Lower leg skin (tissue), 4 donors: ENCODE measurements around the gene PPP4C. TPM values are rescaled to one million over a fixed set of nuclear protein-coding genes. Genes with fewer than 3 reads are reported as not detected.

Experiments
- DNase-seq, 2 donors: peaks; one replicate each; pipeline ENCODE4 v3.0.0-alpha.2; 2019; ENCODE audit warnings: low spot score in 2 of 2
- H3K4me3 ChIP-seq: fragments of 200-600 bp; sonication (generic); 2 replicates; pipeline ENCODE4 v1.5.1; 2017; ENCODE audit warnings: mild to moderate bottlenecking, low read depth; ENCODE audit not compliant: poor library complexity, severe bottlenecking
- POLR2A ChIP-seq, 2 donors: fragments of 450-650 bp; IDR thresholded peaks; one replicate each; pipeline ENCODE4 v1.6.1; 2016 to 2017; ENCODE audit warnings: antibody characterized with exemption in 2 of 2, mild to moderate bottlenecking in 1 of 2, moderate library complexity in 1 of 2
- WGBS, 2 donors: methylation state at CpG; one replicate each; pipeline ENCODE4 v1.1.5; 2018; 5-methylcytosine and 5-hydroxymethylcytosine counted together
- intact Hi-C: fragments of 100-400 bp; cut with DNase I; formaldehyde crosslinking; loops from one replicate; pipeline ENCODE4 v1.15.0; 2023; ENCODE audit warnings: low total_unique reads
- total RNA-seq, 4 donors: library from RNA; depleted of rRNA; stranded (reverse); fragments of >200 nt; gene quantifications; one replicate each; pipeline ENCODE4 v1.1.0, GENCODE V29; 2016
- TF ChIP-seq, protein P1 (sequence below), 3 donors: fragments of 450-650 bp; IDR thresholded peaks; one replicate each; pipeline ENCODE4 v1.5.1; 2016; ENCODE audit warnings: antibody characterized with exemption in 3 of 3, mild to moderate bottlenecking in 3 of 3, moderate library complexity in 2 of 3

PPP4C gene
- total RNA-seq, 4 donors from 2014 or later, result 53.3 to 75.4 (median 67.4) TPM

DNA sequence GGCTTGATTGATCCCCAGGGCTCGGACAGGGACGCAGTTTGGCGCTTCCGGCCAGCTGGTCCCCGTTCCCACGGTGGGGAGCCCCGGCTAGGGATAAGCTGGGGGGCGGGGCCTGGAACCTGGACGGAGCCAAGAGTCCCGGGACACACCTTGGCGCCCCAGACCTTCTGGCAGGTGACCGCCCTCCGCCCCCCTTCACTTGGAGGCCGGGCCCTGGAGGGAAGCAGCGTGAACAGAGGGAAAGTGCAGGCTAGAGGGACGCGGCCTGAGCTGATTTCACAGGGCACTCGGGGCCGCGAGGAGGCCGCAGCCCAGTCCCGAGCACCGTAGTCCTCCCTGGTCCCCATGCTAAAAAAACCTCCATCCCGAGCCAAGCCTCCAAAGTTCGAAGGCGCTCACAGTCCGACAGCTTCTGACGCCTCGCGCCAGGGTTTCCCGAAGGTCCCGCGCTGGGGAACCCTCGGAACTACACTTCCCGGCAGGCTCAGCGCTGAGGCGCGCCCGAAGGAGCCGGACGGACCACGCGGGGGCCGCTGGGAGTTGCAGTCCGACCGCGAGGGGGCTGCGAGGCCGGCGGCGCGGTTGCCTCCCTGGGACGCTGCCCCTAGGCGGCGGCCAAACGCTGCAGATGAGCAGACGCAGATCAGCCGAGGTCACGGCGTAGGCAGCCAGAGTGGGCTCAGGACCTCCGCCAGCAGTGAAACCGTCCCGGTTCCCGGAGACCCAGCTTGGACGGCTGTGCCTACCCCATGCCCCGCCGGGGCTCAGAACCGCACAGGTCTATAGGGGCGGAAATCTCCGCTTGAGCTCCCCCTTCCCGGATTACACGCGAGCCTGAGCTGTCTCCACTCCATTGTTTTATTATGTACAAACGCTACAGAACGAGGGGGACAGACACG is 15.9 kb downstream of the PPP4C start, which contains the start of gene TBX6:
Gene TBX6, minus strand, starts transcription at position 451 of the 899 bp plus-strand sequence. CDS start 731 bp downstream, outside the sequence.
- no peak for TF ChIP-seq POLR2A (IDR thresholded peaks at IDR 0.05)
- TF ChIP-seq, protein P1, sequence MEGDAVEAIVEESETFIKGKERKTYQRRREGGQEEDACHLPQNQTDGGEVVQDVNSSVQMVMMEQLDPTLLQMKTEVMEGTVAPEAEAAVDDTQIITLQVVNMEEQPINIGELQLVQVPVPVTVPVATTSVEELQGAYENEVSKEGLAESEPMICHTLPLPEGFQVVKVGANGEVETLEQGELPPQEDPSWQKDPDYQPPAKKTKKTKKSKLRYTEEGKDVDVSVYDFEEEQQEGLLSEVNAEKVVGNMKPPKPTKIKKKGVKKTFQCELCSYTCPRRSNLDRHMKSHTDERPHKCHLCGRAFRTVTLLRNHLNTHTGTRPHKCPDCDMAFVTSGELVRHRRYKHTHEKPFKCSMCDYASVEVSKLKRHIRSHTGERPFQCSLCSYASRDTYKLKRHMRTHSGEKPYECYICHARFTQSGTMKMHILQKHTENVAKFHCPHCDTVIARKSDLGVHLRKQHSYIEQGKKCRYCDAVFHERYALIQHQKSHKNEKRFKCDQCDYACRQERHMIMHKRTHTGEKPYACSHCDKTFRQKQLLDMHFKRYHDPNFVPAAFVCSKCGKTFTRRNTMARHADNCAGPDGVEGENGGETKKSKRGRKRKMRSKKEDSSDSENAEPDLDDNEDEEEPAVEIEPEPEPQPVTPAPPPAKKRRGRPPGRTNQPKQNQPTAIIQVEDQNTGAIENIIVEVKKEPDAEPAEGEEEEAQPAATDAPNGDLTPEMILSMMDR (IDR thresholded peaks at IDR 0.05), result peak in 2 of 3 donors; percentile 12 to 24
- H3K4me3 ChIP-seq, result peak within 1 kb of the TSS; percentile 23
- peak; percentile 90 to 98 for DNase-seq
- 1% methylated on average over 33 to 72 of the region's 76 CpGs for WGBS, 2 donors
- intact Hi-C loops, result no loop called here

DNA sequence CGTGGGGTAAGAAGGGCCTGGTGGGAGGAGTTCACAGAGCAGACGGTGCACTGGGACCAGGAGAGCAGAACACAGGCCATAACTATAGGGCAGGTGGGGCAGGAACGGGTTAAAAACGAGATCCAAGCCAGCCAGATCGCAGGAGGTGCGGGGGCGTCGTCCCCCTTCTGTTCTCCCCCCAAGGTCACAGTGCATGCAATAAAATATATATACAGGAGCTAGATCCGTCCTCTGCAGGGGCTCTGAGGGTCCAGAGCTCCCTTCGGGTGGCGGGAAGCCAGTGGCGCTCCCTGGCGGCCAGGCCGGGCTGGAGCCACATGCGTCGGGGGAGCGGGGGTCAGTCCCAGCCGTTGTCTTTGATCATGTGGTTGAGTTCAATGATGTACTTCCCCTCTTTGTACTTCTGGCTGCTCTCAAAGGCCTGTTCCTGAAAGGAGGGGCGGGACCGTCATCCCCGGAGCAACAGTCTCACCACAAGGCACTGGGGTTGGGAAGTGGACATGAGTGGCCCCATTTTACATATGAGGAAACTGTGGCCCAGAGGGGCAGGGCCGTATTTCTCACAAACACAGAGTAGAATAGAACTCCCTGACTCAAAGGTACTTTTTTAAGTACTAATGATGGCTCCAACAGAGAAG is 16.7 kb downstream of the PPP4C start:
- peak overlapping the region; percentile 23 for H3K4me3 ChIP-seq
- TF ChIP-seq POLR2A (IDR thresholded peaks at IDR 0.05), result no peak
- TF ChIP-seq, protein P1 (IDR thresholded peaks at IDR 0.05), result no peak
- intact Hi-C loops, result no loop called here
- WGBS, 2 donors, result 11 to 15% methylated on average over 16 to 22 of the region's 22 CpGs
- DNase-seq, result peak; percentile 82 to 94

DNA sequence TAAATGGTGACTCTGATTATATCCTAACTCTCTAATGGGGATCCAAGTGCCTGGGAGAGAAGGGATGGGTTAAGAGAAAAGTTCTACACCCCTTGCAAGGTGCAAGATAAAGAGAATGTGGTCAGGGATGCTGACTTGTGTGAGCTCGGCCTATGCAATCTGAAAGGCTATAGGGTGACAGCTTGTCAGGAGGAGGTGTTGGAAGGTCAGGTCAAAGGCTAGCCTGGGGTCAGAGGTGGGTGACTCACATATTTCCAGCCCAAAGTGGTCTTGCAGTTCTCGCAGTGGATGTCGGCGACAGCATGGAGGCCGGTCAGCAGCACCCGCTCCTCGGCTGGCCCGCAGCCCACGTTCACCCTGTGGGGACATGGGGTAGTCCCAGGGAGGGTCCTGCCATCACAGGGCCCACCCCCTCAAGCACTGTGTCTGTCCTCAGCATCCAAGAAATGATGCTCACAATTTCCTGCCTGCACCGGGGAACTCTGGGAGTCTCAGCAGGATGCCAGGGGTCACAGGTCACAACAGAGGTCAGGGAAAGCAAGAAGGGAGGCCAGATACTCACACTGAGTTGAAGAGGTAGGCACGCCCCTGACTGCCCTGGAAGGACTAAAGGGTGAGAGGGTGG is 18.9 kb downstream of the PPP4C start:
- no peak overlapping the region for H3K4me3 ChIP-seq
- no peak for TF ChIP-seq POLR2A (IDR thresholded peaks at IDR 0.05)
- TF ChIP-seq, protein P1 (IDR thresholded peaks at IDR 0.05), result no peak
- intact Hi-C loops, result no loop called here
- 63 to 69% methylated on average over 9 to 11 of the region's 11 CpGs for WGBS, 2 donors
- DNase-seq, result no peak

DNA sequence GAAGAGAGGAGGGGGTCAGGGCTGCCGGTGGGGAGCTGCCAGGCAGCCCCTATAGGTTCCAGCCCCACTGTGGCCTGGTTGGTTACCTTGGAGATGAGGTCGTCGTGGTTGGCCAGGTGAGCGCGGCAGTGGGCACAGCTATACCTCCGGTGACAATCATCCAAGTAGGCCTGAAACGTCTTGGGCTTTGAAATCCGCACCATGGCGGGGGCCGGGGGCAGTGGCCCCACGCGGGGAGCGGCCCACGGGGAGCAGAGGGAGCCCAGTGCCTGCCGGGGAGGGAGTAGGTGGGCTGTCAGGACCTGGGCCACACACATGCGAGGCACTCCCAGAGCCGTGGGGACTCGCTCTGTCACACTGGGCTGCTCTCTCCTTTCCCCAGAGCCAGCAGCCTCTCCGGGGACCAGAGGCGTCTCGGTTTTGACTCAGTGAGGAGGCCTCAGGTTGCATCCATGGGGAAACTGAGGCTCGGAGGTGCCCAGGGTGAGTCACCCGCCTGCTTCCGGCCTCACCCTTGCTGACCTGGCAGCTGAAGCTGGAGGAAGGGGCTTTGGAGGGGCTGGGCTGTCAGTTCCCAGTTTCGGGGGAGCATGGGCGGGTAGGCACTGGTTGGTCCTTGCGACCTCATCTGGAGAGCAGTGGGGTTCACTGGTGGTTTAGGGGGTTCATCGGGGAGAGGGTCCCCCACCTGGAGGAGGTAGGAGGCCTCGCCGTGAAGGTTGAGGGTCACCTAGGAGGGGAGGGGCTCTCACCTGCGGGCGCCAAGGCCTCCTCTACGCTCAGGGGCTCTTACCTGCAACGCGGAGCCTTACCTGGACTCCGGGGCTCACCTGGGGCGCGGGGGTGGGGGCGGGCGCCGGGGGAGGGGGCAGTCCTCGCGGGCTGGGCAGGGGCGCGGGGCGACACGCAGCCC is 19.6 kb downstream of the PPP4C start:
- intact Hi-C loops, result no loop called here
- peak in 1 of 2 donors; percentile 29 for DNase-seq
- TF ChIP-seq, protein P1 (IDR thresholded peaks at IDR 0.05), result no peak
- no peak for TF ChIP-seq POLR2A (IDR thresholded peaks at IDR 0.05)
- peak overlapping the region; percentile 92 for H3K4me3 ChIP-seq
- 10 to 14% methylated on average over 28 to 30 of the region's 47 CpGs for WGBS, 2 donors
